Measurements from ENCODE around the gene RAD1.

RAD1 gene

DNA sequence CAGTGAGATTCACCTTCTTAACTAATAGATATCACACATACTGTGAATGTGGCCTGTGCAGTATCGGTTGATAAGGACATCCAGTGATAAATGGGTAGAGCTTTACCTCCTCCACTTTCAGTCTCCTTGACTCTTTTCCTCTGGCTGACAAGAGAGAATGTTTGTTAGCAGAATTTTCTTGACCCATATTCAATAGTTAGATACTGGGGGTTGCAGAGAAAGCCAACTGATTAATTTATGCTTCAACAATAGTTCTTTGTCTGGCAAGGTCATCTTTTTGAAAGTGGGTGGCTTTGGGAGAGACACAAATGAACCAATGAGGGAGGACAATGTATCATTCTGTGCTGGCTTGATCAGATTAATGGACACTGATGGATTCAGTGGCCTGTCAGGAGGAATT, 46.0 kb downstream of the RAD1 start:
- Histone ChIP-seq H2AFZ (ENCODE audit: low read depth, low read length) (no peak overlapping the region), H3K4me3 (ENCODE audit: low read length) (no peak overlapping the region), H3K27me3 (ENCODE audit: insufficient read depth, low read length) (no peaks in the 10 kb centered on the region), H3K36me3 (ENCODE audit: insufficient read depth, low read length) (no peaks in the 10 kb centered on the region), H3K4me1 (ENCODE audit: insufficient read depth, low read length) (peaks cover 13% of the 10 kb centered on the region), H3K9me3 (ENCODE audit: low read length) (no peaks in the 10 kb centered on the region)

DNA sequence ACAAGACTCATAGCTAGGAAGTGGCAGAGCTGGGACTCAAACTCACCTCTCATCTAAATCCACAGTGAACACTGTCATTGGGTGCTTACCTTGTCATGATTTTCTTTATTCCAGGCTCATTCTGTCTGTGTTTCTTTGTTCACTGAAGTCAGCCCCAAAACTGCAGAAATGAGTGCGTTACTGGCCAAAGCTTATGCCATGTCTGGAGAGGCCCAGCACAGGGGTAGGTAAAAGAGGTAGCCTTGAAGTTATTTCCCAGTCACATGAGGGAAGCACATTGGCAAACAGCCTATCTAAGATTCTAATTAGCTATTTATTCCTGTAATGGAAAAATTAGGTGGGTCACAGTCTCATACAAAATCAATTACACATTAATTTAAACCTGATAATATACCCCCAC, 46.5 kb downstream of the RAD1 start:
- Histone ChIP-seq H2AFZ (ENCODE audit: low read depth, low read length) (no peak overlapping the region), H3K27me3 (ENCODE audit: insufficient read depth, low read length) (no peaks in the 10 kb centered on the region), H3K4me3 (ENCODE audit: low read length) (no peak overlapping the region), H3K9me3 (ENCODE audit: low read length) (no peaks in the 10 kb centered on the region), H3K4me1 (ENCODE audit: insufficient read depth, low read length) (peaks cover 13% of the 10 kb centered on the region), H3K36me3 (ENCODE audit: insufficient read depth, low read length) (no peaks in the 10 kb centered on the region)

DNA sequence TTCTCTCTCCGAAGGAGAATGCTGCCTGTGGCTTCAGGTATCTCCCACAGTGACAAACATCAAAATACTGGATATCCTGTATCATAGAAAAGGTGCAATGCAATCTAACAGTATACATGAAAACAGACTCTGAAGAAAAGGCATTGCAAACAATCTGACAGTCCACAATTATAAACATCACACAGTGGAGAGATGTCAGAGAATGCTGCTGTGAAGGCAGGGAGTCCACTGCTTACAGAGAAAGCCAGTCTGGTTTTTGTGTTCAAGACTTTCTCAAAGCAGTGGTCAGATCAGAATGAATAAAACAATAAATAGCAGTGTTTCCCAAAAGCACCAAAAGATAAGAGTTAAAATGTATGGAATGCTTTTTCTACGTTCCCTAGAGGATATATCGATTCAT, 47.6 kb downstream of the RAD1 start:
- Histone ChIP-seq H3K4me1 (ENCODE audit: insufficient read depth, low read length) (peaks cover 13% of the 10 kb centered on the region), H3K9me3 (ENCODE audit: low read length) (no peaks in the 10 kb centered on the region), H2AFZ (ENCODE audit: low read depth, low read length) (no peak overlapping the region), H3K4me3 (ENCODE audit: low read length) (no peak overlapping the region), H3K36me3 (ENCODE audit: insufficient read depth, low read length) (no peaks in the 10 kb centered on the region), H3K27me3 (ENCODE audit: insufficient read depth, low read length) (no peaks in the 10 kb centered on the region)

DNA sequence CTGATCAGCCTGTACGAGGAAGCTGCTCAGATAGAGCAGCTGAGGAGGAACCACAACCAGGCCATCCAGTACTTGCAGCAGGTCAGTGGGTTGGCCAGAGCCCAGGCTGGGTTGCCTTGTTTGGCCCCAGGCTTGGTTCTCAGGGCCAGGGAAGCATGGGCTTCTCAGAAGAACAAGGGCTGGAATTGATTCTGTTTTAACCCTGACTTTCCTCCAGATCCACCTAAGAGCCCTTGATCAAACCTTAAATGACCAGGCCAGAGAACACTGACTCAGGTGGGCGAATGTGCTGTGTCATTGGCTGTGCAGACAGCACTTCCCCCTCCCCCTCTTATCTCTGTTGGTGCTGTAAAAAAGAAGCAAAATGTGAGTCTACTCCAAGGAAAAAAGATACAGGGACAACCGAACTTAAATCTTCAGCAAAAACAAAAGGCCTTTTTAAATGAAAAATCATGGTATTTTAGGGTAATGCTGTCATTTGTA, 48.3 kb downstream of the RAD1 start:
- no peaks in the 10 kb centered on the region for H3K36me3 ChIP-seq (ENCODE audit: insufficient read depth, low read length)
- H3K4me3 ChIP-seq (ENCODE audit: low read length), result no peak overlapping the region
- peaks cover 13% of the 10 kb centered on the region for H3K4me1 ChIP-seq (ENCODE audit: insufficient read depth, low read length)
- H2AFZ ChIP-seq (ENCODE audit: low read depth, low read length), result no peak overlapping the region
- H3K9me3 ChIP-seq (ENCODE audit: low read length), result no peaks in the 10 kb centered on the region
- H3K27me3 ChIP-seq (ENCODE audit: insufficient read depth, low read length), result no peaks in the 10 kb centered on the region

DNA sequence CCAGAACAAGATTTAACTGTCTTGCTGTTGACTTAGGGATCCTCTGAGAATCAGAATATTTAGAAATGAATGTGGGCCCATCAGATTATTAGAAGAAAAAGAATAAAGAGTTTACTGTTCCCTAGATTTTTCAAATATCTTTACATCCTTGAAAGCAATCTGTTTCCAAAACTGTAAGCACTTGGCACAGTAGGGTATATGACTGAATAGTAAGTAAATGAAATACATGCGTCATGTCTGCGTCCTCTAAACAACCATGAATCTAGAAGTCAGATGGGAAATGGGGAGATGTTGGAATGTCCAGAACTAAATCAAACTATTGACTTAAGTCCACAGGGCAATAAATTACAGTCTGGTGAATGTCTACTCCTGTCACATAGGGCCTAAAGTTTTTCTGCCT, 50.2 kb downstream of the RAD1 start:
- no peaks in the 10 kb centered on the region for H3K36me3 ChIP-seq (ENCODE audit: insufficient read depth, low read length)
- H2AFZ ChIP-seq (ENCODE audit: low read depth, low read length), result no peak overlapping the region
- H3K9me3 ChIP-seq (ENCODE audit: low read length), result no peaks in the 10 kb centered on the region
- no peaks in the 10 kb centered on the region for H3K27me3 ChIP-seq (ENCODE audit: insufficient read depth, low read length)
- H3K4me3 ChIP-seq (ENCODE audit: low read length), result no peak overlapping the region
- peaks cover 13% of the 10 kb centered on the region for H3K4me1 ChIP-seq (ENCODE audit: insufficient read depth, low read length)

DNA sequence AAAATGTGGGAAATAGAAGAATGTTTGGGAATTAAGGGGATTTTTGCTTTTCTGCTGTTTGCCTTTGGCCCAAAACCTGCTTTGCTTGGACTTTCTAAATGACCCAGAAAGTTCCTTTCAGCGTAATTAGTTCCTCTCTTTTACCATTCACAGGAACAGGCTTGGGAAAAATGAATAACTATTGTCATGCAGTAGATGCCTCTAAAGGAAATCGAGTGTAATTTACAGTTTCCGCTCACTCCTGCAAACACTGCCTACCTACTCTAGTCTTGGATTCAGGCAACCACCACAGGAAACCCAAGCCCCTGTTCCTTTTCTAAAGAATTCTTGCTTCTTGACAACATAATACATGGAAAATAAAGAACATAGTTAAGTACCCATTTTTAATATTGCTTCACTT, 51.4 kb downstream of the RAD1 start:
- Histone ChIP-seq H2AFZ (ENCODE audit: low read depth, low read length) (no peak overlapping the region), H3K9me3 (ENCODE audit: low read length) (no peaks in the 10 kb centered on the region), H3K36me3 (ENCODE audit: insufficient read depth, low read length) (no peaks in the 10 kb centered on the region), H3K4me1 (ENCODE audit: insufficient read depth, low read length) (peaks cover 3% of the 10 kb centered on the region), H3K27me3 (ENCODE audit: insufficient read depth, low read length) (no peaks in the 10 kb centered on the region), H3K4me3 (ENCODE audit: low read length) (no peak overlapping the region)

DNA sequence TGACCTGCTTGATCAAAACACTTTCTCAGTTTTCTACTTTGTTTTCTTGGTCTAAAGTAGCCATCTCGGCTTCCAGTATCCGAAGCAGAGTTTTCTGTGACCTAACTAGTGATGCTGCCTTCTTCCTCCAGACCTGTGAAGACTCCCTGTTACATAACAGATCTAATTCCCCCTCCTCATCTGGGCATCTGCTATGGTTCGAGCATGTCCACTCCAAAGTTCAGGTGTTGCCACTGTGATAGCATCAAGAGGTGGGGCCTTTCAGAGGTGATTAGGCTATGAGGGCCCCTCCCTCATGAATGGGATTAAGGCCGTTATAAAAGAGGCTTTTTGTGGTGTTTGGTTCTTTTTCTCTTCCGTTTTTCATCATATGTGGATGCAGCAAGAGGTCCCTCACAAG, 56.1 kb downstream of the RAD1 start:
- Histone ChIP-seq H3K4me3 (ENCODE audit: low read length) (no peak overlapping the region), H3K36me3 (ENCODE audit: insufficient read depth, low read length) (no peaks in the 10 kb centered on the region), H3K4me1 (ENCODE audit: insufficient read depth, low read length) (peaks cover 9% of the 10 kb centered on the region), H3K9me3 (ENCODE audit: low read length) (no peaks in the 10 kb centered on the region), H3K27me3 (ENCODE audit: insufficient read depth, low read length) (no peaks in the 10 kb centered on the region), H2AFZ (ENCODE audit: low read depth, low read length) (no peak overlapping the region)

DNA sequence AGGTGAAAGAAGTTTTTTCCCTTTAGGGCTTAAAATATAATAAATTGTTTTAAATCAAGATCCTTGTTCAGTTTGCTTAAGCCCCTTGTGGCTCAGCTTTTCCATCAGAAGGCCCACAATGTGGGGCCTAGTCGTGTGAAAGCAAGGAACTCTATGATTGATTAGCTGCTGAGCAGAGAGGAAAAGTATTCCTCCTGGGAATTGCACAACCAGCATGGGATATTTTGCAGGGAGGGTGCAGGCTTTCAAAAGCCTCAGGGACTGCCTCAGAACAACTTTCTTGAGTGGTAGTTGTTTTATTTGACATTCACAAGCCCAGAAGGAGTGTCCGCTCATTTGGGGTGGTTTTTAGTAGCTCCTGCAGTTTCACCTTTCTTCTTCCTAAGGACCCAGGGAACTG, 56.5 kb downstream of the RAD1 start:
- Histone ChIP-seq H3K4me3 (ENCODE audit: low read length) (no peak overlapping the region), H3K4me1 (ENCODE audit: insufficient read depth, low read length) (peaks cover 13% of the 10 kb centered on the region), H3K36me3 (ENCODE audit: insufficient read depth, low read length) (no peaks in the 10 kb centered on the region), H2AFZ (ENCODE audit: low read depth, low read length) (no peak overlapping the region), H3K27me3 (ENCODE audit: insufficient read depth, low read length) (no peaks in the 10 kb centered on the region), H3K9me3 (ENCODE audit: low read length) (no peaks in the 10 kb centered on the region)

DNA sequence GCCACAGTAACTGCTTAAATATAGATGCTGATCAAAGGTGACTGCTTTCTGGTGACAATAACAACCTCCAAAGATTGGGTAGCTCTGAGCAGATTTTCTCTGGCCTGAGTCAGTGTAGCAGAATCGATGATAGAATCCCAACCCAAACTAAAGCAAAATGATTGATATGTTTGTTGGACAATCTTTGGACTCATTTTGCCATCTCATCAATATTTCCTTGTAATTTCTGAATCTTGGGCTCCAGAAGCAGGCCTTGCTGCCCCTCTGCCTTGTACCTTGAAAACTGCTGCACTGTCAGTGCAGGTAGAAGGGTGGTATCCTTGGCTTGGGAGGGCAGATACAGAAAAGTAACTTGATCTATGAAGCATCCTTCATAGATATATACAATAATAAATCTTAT, 57.4 kb downstream of the RAD1 start:
- H3K9me3 ChIP-seq (ENCODE audit: low read length), result peaks cover under 1% of the 10 kb centered on the region
- peaks cover 17% of the 10 kb centered on the region for H3K4me1 ChIP-seq (ENCODE audit: insufficient read depth, low read length)
- no peak overlapping the region for H3K4me3 ChIP-seq (ENCODE audit: low read length)
- H3K27me3 ChIP-seq (ENCODE audit: insufficient read depth, low read length), result no peaks in the 10 kb centered on the region
- H2AFZ ChIP-seq (ENCODE audit: low read depth, low read length), result no peak overlapping the region
- no peaks in the 10 kb centered on the region for H3K36me3 ChIP-seq (ENCODE audit: insufficient read depth, low read length)

DNA sequence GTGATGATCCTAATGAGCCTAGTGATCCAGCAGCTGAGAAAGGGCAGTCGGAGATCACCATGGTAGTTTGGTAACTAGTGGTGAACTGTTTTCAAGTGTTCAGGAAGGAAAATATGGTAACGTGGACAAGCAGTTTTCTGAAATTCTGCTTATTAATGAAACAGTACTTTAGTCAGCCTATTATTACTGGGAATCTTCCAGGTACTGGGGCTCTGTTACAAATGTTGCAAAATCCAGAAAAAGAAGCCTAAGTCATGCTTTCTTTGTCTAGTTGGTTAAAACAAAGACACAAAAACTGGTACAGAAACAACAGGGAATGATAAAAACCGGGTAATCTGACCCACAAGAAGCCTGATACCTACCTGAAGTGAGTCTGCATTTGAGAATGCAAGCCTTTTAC, 58.1 kb downstream of the RAD1 start:
- Histone ChIP-seq H3K9me3 (ENCODE audit: low read length) (peaks cover 2% of the 10 kb centered on the region), H3K36me3 (ENCODE audit: insufficient read depth, low read length) (no peaks in the 10 kb centered on the region), H3K4me1 (ENCODE audit: insufficient read depth, low read length) (peaks cover 17% of the 10 kb centered on the region), H3K27me3 (ENCODE audit: insufficient read depth, low read length) (no peaks in the 10 kb centered on the region), H2AFZ (ENCODE audit: low read depth, low read length) (no peak overlapping the region), H3K4me3 (ENCODE audit: low read length) (no peak overlapping the region)
